Measurements from ENCODE around the gene SPATA2L.

SPATA2L gene

DNA sequence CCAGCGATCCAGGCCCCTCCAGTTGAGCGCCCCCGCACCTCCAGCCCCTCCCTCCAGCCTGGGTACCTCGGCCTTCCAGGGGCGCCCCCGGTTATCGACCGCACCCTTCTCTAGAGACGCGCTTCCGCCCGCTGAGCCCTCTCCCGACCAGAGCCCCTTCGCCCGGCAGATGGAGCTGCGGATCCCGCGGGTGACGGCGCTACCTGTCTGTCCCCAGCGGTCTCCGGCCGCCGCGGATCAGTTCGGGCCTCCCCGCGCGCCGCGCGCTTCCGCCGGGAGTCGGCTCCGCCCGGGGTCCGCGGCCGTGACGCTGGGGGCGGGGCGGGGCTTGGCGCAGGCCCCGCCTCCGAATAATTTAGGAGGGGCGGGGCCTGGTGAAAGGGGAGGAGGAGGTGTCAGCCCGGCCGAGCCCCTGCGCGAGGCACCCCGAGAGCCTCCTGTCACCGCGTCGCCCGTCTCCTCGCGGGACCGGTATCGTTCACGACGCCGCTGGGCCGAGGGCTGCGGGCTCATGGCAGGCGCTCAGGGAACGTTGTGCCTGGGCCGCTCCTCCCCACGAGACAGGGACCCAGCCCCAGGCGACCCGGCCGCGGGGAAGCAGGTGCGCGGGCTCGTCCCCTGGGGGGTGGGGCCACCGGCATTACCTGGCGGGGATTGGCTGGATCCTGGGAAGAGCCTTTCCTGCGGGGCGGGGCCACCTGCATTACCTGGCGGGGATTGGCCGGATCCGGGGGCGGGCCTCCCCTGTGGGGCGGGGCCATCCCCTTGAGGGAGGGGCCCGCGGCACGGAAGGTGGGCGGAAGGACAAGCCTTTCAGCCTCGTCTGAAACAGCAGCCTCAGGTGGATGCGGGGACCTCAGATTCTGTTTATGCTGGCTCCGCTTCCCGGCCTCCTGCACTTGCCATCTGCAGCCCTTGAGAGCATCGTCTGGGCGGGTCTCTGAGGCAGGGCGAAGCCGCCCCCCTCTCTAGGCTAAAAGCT lies at the start of gene SPATA2L:
Gene SPATA2L, minus strand, starts transcription at position 281 of the 982 bp plus-strand sequence. CDS start 473 bp downstream, outside the sequence.
- peak; percentile 99 for DNase-seq

DNA sequence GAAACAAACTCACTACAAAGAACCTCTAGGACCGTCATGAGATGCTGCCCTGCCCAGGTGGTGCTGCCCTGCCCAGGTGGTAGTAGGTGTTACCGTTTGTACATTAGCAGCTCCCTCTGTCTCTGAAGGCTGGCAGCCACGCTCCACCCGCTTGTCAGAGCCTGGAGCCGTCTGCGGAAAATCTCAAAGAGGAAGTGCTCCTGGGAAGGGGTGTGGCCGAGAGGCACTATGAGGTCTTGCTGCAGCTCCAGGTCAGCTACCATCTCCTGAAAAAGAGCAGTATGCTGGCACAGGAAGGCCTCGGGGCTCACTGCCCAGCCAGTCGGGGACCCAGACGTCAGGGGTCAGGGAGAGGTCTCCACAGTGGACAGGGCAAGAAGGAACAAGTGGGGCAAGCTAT lies 48.1 kb upstream of the SPATA2L start:
- no peak for DNase-seq

GRCh38 chr16:89748921-89749320 lies 47.4 kb upstream of the SPATA2L start:
- no peak for DNase-seq

GRCh38 chr16:89748076-89748475 lies 46.6 kb upstream of the SPATA2L start:
- no peak for DNase-seq

GRCh38 chr16:89746043-89746442 lies 44.5 kb upstream of the SPATA2L start:
- no peak for DNase-seq

- no peak for DNase-seq
Measured at GRCh38 chr16:89744813-89745212, 43.3 kb upstream of the SPATA2L start.

DNA sequence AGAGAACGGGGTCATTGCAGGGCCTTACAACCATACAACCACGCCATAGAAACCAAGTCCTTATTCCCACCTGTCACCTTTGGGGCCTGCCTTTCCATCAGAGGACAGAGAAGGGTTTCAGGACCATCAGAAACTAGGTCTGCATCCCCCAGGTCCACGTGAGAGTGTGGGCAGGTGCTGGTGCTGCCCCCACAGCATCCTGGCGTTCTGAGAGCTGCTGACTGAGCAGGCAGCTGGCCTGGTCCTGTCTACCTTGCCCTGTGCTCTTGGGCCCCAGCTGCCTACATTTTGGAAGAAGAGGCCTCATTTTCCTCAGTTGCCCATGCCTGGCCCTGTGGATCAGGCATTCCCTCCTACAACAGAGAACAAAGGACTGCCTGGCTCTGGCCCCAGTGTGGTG lies 41.4 kb upstream of the SPATA2L start:
- no peak for DNase-seq

GRCh38 chr16:89741342-89742014 lies 40.0 kb upstream of the SPATA2L start:
- DNase-seq = no peak

DNA sequence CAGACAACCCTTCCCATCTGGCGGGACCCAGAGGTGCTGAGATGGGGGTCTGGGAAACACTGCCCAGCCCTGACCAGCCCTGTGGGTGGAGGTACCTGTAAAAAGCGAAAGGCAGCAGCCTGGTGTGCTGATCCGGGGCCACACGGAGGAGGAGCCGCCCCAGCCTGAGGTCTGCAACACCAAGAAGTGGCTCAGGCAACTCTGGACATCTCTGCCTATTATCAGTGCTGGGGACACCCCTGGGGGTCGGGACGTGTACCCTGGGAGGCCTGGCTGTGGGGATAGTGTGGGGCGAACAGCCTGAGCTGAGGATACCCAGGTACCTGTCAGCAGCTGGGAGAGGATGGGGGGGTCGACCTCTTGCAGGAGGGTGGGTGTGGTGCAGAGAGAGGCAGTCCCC lies 37.9 kb upstream of the SPATA2L start:
- DNase-seq = no peak

- DNase-seq = no peak
Measured at GRCh38 chr16:89738538-89739317, 37.2 kb upstream of the SPATA2L start.

DNA sequence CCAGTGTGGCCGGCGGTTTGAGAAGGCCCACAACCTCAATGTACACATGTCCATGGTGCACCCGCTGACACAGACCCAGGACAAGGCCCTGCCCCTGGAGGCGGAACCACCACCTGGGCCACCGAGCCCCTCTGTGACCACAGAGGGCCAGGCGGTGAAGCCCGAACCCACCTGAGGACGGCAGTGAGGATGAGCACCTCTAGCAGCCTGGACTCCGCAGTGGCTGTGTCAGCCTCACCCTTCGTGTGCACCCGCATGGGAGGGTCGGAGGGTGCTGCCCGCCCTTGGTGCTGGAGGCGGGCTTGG lies 36.5 kb upstream of the SPATA2L start:
- DNase-seq = no peak

GRCh38 chr16:89737341-89738071 lies 36.0 kb upstream of the SPATA2L start:
- peak; percentile 80 for DNase-seq

DNA sequence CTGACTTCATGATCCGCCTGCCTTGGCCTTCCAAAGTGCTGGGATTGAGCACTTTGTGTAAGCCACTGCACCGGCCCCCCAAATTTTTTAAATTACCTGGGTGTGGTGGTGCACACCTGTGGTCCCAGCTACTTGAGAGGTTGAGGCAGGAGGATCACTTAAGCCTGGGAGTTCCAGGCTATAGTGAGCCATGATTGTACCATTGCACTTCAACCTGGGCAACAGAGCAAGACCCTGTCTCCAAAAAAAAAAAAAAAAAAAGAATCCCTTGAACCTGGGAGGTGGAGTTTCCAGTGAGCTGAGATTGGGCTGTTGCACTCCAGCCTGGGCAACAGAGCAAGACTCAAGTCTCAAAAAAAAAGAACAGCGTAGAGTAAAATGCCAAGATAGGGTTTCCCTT lies 35.0 kb upstream of the SPATA2L start:
- no peak for DNase-seq

DNA sequence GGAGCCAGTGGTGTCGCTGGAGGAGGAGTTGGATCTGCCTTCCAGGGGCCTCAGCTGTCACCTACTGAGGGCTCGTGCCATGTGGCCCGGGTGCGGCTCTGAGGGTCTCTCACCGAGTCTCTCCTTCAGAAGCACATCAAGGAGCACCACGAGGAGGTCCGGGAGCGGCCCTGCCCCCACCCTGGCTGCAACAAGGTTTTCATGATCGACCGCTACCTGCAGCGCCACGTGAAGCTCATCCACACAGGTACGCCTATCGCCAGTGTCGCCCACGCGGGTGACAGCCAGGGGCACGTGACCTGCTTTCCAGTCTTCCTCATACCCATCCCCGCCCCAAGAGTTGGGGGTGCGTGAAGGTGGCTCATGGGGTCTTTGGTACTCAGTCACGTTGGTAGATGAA lies 32.3 kb upstream of the SPATA2L start:
- DNase-seq = no peak

DNA sequence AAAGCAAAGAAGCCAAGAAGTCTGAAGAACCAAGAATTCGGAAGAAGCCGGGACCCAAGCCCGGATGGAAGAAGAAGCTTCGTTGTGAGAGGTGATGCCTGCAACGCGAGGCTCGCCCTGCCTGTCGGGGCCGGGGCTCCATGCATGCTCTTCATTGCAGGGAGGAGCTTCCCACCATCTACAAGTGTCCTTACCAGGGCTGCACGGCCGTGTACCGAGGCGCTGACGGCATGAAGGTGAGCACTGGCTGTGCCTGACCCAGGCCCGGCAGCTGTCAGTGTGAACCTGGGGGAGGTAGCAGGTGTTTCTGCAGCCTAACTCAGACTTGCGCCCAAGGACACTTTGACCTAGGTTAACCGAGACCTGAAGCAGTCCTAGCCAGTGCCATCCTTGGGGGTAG lies 31.8 kb upstream of the SPATA2L start:
- no peak for DNase-seq

GRCh38 chr16:89732918-89733242 lies 31.4 kb upstream of the SPATA2L start:
- no peak for DNase-seq

GRCh38 chr16:89732142-89732917 lies 30.8 kb upstream of the SPATA2L start:
- no peak for DNase-seq

DNA sequence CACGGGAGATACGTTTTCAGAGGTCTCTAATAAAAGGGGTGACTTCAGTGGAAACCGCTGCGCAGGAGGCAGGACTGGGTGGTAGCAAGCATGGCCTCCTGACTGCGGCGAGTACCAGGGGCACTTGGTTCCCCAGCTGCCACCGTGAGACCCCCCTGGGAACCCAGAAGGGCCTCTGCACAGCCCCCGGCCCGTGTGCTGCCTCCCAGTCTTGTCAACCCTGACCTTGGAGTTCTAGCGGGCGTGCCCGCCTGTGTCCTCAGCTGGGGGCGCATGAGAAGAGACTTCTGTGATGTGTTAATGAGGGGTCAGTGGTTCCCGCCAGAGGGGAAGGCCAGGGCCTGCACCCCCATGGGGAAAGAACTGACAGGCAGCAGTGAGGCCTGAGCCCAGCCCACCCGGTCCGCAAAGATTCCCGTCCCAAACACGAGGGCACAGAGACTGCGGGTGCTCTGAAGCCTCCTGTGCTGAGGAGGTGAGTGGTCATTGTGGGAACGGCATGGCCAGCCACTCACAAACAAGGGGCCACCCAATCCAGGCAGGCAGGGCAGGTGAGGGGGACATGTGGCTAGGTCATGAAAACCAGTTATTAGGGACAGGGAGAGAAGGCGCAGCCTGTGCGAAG lies 29.2 kb upstream of the SPATA2L start:
- no peak for DNase-seq

DNA sequence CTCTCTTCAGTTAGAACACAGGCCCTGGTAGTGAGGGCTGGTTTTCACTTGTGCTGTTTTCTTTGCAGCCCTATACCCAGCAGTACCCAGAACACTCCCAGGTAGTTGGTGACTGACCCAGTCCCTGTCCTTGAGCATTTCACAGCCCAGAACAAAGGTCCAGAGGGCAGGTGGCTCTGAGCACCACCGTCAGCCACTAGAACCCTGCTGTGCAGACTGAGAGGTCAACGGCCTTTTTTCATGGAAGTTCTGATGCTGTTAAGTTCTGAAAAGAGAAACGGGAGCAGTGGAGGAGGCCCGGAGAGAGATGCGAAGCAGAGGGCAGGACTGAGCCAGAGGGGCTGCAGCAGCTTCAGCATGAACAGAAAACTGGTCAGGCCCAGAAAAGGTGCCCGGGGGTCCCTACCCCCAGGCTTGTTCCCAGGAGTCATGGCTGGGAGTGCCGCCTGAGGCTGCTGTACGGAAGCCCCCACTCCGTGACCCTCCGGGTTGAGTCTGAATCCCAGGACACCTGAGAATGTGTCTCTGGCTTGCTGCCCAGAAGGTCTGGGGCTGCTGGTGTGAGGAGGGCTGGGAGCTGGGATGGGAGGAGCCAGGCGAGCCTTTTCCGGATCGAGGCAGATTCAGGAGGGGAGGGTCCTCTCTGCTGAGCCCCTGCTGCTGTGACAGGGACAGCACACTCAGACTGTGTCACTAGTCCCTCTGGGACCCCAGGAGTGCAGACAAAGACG lies 28.5 kb upstream of the SPATA2L start:
- no peak for DNase-seq

GRCh38 chr16:89729293-89729692 lies 27.8 kb upstream of the SPATA2L start:
- no peak for DNase-seq

All from activated effector memory CD4-positive, alpha-beta T cell treated with anti-CD3 and anti-CD28 coated beads, Interleukin-2, amount 50 U/mL, for 16 hours (primary cell).